NCI-H1105 (cell line): Measurements from ENCODE around the gene BTG4.
A peak's percentile ranks its signal among the peaks of the same experiment; 100 is the strongest.

Source experiments
- DNase-seq: peaks from one replicate; lab custom pipeline; 2025; lab: John Stamatoyannopoulos, UW

The BTG4 gene

DNA sequence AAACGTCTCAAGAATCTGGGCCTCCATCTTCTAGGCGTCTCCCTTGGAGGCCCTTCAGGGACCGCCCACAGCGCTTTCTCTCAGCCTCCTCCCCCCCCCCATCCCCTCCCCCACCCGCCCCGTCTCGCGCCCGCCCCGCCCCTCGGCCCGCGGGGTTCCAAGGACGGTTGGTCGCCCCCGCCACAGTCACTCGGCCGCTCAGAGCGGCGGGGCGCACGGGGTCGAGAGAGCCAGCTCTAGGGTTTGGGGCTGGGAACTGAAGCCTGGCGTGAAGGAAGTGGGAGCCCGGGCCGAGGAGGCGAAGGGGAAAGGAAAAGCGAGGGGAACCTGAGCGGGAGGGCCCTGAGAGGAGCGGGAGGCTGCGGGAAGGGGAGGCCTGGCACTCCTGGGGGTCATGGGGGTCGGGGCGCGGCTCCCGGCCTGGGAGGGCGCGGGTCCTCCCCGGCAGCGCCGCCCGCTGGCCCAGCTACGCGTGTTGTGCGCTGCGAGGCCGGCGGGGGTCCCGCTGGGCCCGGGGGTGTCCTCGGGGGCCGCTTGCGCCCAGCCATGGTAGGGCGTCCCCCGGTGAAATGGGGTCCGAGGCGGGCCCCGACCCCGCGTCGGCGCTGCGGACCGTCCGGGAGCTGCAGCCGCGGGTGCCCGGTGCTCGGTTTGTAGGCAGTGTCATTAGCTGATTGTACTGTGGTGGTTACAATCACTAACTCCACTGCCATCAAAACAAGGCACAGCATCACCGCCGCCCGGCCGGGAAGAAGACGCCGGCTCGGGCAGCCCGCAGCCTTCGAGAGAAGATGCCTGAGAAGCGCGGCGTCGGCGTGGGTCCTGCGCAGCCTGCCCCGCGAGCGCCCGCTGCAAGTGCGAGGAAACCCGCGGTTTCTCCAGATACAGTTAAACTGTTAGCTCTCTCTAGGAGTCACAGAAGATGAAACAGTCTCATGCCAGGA lies at the start of gene BTG4:
TSS of gene BTG4 (minus strand) at position 91 of the 944 bp plus-strand sequence. CDS start 13,610 bp downstream, outside the sequence.
- DNase-seq, result peak; percentile 49

DNA sequence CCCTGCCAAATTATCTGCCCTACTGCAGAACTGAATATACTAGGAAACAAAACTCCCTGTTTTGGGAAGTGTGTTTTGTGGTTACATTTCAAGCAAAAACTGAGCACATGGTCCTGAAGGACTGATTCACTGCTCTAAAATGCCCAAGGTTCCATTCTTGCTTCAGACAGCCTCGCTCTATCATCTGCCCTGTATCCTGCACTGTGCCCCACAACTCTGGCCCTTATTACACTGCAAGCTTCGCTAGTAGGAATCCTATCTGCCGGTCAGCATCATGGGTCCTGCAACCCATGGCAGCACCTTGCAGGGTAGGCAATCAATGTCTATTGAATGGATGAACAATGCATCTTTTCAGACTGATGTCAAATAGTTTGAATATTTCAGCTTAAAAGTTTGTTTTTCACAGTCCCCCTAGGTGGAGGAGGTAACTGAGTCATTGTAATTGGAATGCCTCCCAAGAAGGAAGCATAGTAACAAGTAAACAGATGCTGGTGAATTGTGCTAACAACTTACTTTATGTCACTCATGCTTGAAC lies 49.7 kb upstream of the BTG4 start:
- DNase-seq, result no peak

DNA sequence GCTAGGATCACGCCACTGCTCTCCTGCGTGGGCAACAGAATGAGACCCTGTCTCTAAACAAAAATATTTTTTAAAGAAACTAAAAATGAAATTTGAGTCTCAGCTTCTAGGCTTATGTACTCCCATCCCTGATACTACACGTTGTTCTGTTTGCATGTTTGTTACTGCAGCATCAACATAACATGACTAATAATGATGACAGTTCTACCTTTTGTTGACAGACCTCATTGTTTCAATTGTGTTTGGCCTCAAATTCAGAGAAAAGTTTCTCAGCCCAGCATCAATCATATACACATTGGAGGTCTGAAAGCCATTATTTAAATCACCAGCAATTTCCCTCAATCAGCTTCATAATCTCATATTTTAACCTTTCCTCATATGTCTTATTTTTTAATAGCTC lies 49.1 kb upstream of the BTG4 start:
- DNase-seq, result no peak

DNA sequence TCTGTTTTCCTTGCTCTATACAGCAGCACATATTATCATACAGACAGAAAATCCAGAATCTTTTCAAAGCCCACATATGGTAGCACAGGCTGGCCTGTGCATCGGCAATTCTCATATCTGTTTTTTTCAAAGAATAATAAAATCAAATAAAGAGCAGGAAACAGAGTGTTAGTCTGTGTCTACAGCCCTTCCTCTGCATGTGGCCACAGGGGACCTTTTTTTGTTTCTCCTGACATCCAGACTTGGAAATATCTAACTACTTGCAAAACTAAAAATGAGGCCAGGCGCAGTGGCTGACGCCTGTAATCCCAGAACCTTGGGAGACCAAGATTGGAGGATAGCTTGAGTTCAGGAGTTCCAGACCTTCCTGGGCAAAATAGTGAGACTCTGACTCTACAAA lies 48.6 kb upstream of the BTG4 start:
- no peak for DNase-seq

DNA sequence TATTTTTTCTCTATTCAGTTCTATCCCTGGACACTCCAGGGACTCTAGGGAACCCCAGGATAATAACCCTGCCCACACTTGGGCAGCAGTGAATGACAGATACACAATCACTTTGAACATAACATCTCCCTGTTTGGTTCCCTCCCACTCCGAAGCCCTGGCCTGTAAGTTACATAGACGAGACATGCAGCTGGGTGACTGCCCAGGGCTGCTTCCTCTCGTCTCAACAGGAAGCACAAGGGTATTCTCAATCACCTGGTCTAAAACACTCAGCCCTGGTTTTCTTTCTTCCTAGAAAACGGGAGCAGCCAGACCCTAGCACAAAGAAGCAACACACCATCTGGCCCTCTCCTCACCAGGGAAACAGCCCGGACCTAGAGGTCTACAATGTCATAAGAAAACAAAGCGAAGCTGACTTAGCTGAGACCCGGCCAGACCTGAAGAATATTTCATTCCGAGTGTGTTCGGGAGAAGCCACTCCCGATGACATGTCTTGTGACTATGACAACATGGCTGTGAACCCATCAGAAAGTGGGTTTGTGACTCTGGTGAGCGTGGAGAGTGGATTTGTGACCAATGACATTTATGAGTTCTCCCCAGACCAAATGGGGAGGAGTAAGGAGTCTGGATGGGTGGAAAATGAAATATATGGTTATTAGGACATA lies 47.7 kb upstream of the BTG4 start:
- no peak for DNase-seq

DNA sequence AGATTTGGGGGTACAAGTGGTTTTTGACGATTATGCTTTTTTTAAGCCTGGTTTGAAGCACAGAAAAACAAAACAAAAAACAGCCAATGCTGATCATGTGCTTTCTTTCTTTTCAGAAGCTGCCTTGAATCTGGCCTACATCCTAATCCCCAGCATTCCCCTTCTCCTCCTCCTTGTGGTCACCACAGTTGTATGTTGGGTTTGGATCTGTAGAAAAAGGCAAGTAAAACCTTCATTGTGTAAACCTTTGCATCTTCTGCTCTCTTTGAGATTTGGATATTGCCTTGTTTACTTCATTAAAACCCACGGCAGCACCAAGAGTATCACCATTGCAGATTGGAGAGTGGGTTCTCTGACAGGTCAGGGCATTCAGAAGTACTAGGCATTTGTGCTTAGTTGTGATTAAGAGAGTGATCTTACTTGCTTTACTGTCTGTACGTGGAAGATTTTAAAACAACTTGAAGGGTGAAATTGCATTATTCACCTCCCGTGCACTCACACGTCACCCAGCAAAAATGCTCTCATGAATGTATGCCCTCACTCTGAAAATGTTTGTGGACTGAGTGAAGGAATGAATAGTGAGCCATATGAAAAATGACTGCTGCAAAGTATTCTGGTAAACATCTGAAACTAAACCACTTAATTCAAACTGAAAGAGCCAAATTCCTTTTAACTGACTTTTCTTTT lies 45.4 kb upstream of the BTG4 start:
- no peak for DNase-seq

DNA sequence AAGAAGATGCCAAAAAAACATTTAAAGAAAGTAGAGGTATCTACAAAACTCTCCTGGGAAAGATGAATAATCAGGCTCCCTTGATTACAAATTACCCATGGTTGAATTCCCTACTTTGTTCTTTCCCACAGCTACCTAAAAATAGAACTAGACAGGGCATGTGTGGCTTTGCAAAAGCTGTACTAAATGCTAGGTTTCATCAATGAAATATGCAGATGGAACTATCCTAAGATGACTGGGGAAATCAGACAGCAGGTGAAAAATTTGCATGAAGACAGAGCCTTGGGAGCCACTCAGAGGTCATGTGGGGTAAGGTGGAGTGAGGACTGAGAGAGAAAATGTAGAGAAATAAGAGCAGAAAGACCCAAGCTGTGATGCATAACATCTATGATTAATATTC lies 43.1 kb upstream of the BTG4 start:
- no peak for DNase-seq

DNA sequence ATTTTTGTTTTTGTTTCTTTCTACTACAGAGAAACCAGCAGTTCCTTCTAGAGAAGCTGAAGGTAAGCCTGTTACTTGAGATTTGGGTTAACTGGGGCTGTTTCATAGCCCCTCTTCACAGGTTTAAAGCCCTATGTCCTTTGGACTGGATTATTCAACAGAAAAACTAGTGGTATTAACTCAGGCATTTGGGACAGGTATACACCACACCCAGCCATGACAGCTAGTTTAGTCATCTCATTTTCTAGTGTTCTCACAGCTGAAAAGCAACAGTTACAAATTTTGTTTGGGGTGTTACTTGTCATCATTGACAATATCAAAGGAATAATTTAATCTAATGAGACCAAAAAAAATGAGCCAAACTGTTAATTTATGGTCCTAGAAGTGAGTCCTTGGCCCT lies 42.3 kb upstream of the BTG4 start:
- DNase-seq, result no peak

DNA sequence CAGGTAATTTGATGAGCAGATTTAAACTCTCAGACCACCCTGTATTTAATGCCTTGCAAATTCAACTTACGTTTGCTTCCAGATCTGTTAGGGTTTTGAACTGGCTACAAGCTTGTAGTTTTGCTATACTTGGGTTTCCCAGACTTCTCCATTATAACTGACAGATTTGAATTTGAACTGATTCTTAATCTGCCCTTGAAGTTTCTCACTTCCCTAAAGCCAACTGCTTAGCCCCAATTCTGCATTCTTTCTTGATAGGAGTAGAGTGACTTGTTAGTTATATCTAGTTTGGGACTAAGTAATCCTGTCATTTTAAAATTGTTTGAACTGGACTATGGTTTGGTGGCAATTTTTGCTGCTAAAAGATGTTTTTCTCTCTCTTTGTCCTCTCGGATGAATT lies 38.1 kb upstream of the BTG4 start:
- DNase-seq, result no peak

DNA sequence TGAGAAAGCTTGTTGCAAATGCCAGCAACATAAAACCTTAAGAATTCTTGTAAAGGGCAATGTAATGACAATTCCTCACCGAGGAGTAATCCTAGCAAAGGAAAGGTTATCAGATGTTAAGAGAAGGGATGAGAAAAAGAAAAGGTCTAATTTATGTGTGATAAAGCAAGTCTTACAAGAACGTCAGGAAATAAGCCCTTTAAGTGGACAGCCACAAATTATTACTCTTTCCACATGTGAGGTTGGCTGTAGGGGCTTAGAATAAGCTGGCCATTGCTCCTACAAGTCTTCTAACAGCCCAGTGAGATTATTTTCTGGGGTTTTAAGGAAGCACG lies 37.6 kb upstream of the BTG4 start:
- no peak for DNase-seq

DNA sequence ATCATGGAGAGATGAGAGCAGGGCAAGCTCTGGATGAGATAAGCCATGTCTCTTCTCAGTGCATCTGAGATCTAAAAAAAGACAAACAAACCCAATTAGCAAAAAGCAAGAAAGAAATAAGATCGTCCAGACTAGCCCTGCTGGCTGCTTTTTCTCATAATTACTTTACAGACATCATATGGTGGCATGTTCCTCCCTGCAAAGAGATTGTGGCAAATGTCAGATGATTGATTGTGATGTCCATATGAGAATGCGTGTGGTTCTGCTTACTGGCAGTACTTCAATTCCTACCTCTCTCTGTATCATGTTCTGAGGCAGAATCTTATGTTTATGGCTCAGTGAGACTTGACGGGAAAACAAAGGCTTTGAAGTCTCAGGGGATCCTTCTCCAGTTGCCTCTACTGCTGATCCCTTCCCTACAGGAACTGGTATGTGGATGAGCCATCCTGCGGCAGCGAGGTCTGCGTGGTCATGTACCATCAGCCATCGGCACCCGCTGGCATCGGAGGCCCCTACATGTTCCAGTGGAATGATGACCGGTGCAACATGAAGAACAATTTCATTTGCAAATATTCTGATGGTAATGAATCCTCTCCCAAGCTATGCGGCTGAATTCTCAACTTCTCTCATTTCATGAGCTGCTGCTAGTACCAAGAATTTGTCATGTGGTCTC lies 37.1 kb upstream of the BTG4 start:
- DNase-seq, result no peak

DNA sequence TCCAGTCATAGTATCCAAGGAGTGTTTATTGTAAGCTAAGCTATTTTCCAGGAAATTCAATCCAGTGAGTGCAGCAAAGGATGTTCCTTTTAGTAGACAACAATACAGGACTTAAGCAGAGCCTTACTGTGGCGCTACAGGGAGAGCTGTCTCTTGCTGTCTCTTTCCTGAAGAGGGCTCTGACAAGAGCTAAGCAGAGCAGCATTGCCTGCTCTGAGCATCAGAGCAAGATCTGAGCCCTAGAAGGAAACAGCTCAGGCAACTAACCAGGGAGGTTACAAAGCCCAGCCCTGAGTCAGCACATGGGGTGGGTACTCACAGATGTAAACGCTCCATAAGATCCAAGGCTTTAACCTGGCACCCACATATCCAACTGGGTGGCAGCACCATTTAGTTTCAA lies 36.3 kb upstream of the BTG4 start:
- DNase-seq, result no peak

DNA sequence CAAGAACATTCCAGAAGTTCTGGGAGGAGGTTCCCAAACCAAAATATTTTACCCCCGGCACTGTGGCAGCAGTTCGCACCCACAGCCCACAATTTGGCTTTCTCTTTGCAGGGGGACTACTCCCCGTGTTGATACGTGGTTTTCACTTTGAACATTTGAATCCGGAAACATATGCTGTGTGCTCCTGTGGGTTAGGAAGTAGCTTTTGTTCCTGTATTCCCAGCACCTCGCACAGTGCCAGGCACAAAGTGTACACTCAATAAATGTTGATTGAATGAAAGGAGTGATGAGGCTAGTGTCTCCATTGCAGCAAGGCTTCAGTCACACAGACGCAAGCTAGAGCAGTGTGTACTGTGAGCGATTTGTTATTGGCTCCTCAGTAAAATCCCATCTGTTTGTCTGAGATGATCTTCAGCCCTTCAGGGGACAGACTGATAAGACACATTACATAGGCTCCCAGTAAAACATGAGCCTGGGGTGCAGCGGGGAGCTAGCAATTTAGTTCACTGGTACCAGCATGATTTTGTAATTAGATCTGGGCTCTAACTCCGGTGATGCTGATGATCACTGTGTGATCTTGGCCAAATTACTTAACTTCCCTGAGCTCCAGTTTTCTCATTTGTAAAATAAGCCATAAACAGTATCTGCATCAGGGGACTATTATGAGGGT lies 30.6 kb upstream of the BTG4 start:
- DNase-seq, result no peak

DNA sequence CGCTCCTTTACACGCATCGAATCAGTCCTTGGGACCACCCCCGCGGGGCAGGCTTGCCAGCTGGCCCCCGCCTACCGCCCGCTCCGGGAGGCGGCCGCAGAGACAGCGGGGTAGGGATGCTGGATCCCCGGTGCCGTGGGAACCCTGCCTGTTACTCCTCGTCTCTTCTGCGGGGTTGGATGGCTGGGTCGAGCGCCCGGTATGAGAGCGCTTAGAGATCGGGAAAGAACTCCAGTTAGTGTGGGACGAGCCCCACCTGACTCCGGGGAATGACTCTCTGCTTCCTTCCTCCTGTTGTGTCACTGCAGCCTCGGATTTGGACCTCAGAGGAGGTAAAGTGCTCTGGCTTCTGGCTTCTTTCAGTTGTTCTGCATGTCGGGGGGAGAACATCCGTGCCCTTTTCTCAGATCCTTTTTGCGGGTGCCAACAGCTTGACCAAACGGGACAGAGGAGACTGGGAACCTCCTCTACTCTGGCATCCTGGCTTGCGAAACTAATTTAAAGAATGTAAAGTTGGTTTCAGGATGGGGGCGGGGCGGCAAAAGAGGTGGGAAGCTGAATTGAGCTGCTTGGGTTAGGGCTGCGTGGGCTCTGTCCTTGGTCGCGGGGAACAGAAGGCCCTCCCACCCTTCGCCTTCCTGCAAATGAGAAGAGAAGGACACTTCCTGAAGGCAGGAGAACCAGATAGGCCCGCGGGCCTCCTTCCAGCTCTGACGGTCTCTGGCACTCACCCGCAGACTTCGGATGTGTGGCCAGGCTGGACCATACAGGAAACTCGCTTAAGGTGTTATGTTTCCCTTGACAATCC lies 29.3 kb upstream of the BTG4 start:
- DNase-seq, result no peak

DNA sequence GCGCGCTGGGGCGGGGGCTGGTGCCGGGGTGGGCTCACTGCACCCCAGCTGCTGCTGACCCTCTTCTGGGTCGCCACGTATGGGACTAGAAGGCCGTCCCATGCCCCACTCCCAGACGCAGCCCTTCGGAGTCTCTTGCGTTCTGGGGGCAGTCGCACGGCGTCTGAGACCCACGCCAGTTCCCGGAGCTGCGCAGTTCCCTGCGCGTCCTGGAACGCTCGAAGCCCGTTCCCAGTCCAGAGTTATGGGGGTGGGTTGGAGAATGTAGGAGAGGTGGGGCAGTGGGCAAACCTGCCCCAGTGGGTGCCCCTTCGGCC lies 28.7 kb upstream of the BTG4 start:
- no peak for DNase-seq

DNA sequence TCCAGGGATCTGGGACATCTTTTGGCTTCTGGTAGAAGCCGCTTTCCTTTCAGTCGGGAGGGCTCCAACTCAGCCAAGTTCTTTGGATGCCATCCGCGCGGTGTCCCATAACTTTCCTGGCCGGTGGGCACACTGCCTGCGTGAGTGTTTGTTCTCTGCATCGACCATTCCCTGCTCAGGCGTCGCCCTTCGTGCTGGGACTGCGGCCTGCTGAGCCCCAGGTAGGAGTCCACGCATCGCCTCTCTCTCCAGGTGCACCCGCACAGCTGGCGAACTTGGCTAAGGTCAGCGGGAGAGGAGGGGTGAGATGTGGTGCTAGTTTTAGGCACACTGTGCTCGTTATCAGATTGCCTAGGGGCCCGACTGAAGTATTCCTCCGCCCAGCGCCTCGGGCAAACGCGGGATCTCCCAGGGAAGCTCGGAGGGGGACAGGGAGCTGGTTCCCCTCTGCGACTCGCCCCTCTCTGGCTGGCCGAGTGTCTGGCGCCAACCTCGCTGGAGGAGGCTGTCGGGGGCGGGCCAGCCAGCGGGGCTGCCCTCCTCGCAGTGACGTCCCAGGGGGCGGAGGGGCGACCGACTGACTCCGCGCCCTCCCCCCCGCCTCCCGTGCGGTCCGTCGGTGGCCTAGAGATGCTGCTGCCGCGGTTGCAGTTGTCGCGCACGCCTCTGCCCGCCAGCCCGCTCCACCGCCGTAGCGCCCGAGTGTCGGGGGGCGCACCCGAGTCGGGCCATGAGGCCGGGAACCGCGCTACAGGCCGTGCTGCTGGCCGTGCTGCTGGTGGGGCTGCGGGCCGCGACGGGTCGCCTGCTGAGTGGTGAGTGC lies 28.1 kb upstream of the BTG4 start, which contains the start of gene LAYN:
TSS of gene LAYN (plus strand) at position 607 of the 823 bp plus-strand sequence. CDS start at position 731, 124 bp downstream.
- DNase-seq, result peak; percentile 61

DNA sequence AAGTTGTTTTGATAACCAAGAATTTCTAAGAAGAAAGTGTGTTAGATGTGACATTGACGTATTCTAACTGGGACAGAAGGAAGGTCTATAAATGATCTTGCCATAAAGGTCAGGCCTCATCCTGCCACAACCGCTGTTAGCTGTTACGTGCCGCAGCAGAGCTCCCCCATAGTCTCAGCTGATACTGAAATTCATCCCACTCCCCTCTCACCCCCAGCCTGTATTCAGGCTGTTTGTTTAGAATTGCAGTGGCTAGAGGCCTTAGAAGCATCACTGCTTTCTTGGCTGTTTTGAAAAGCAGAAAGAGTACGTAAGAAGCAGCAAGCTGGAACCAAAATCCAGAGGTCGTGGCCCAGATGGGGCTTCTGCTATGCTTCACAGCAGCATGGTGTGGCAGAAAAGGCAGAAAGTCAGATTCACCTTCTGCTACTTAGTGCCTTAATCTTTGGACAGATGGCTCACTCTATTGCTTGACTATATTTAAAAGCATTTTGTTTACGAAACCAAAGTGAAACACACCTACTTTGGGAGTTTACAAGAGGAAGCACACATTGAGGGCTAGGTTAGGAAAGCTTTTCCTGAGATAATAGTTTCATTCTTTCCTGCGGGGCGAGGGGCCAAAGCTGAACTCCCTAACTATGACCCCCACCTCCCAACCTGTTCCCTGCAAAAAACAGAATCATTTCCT lies 27.4 kb upstream of the BTG4 start:
- DNase-seq, result no peak

DNA sequence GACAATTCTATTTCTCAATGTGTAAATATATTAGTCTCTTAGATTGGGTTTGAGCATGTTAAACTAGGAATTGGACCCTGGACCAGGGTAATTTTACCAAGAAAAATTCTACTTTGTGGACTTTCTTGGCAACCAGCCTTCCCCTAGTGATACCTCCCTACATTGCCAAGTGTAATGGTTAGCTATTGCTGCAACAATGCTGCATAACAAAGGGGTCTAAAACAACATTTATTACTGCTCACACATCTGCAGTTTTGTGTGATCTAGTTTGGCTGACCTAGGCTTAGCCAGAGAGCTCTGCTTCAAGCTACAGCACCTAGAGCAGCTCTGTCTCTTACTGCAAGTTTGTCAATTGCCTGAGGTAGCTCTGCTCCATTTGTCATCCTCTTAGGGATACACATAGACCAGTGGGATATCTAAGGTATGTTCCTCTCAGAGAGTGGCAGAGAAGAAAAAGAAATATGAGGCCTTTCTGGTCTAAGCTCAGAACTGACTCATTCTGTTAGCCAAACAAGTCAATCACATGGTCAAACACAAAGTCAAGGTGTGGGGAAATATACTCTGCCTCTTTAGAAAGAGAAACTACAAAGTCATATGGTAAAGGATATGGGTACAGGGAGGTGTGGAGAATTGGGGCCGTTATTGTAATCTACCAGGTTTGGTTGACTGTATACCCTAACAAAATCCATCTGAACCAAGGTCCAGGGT lies 26.4 kb upstream of the BTG4 start:
- DNase-seq, result no peak
